HG02885 (cell line): ENCODE measurements around the gene KBTBD2.
"Not testable (repeated sequence)": the region's sequence is repeated elsewhere in the genome, so short reads cannot be mapped to it uniquely, and the experiment has no call there.

ENCODE experiments used
- ATAC-seq: cut with Tn5 transposase; IDR thresholded peaks from one replicate; pipeline ENCODE4 v1.9.1; 2021; ENCODE audit warnings: mild to moderate bottlenecking; ENCODE audit not compliant: unreplicated experiment, poor library complexity

KBTBD2 gene

GRCh38 chr7:32858648-32859047, 32.9 kb downstream of the KBTBD2 start:
- no peak for ATAC-seq

GRCh38 chr7:32857063-32857462, 34.5 kb downstream of the KBTBD2 start:
- ATAC-seq: not testable (repeated sequence)

- not testable (repeated sequence) for ATAC-seq
These were observed 35.5 kb downstream of the KBTBD2 start for GRCh38 chr7:32855837-32856775.

GRCh38 chr7:32850654-32851053, 40.9 kb downstream of the KBTBD2 start:
- ATAC-seq: not testable (repeated sequence)

GRCh38 chr7:32848655-32849054, 42.9 kb downstream of the KBTBD2 start:
- ATAC-seq: not testable (repeated sequence)

- ATAC-seq: peak; percentile 100
These were observed 44.8 kb downstream of the KBTBD2 start for GRCh38 chr7:32846630-32847225.

- not testable (repeated sequence) for ATAC-seq
These were observed 46.8 kb downstream of the KBTBD2 start for GRCh38 chr7:32844748-32845147.

GRCh38 chr7:32843763-32844162, 47.8 kb downstream of the KBTBD2 start:
- not testable (repeated sequence) for ATAC-seq

- not testable (repeated sequence) for ATAC-seq
These were observed 51.7 kb downstream of the KBTBD2 start for GRCh38 chr7:32839846-32840245.

- peak; percentile 95 for ATAC-seq
These were observed 62.4 kb downstream of the KBTBD2 start for GRCh38 chr7:32828996-32829752.
